Vagina (tissue), 2 donors: ENCODE results near the gene PRSS36.

ENCODE experiments used
- POLR2A ChIP-seq, 2 donors: fragments of 450-650 bp; IDR thresholded peaks; one replicate each; pipeline ENCODE4 v1.6.1; 2017; ENCODE audit warnings: antibody characterized with exemption in 2 of 2, mild to moderate bottlenecking in 2 of 2, moderate library complexity in 2 of 2
- TF ChIP-seq, protein P1 (sequence below), 3 experiments: fragments of 450-650 bp in 2 of 3; fragments of 200-600 bp in 1 of 3; sonication (generic) in 1 of 3; IDR thresholded peaks; one replicate each; pipeline ENCODE4 v1.5.1; 2017 to 2019; ENCODE audit warnings: antibody characterized with exemption in 3 of 3, mild to moderate bottlenecking in 2 of 3, moderate library complexity in 2 of 3

DNA sequence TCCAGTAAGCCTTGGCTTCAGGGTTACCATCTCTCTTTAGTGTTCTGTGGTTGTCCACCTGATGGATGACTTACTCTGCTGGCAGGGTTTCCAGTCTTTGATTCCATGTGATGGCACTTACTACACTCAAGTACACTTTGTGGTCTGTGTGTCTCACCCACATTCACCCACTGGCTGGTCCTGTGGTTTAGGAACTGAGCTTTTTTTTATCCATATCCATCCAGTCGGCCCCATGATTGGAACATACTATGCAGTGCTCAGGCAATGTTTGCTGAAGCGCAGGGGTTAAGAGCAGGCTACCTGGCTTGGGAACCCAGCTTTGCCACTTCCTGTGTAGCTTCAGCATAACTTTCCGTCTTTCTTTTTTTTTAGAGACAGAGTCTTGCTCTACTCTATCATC, 27.3 kb upstream of the PRSS36 start:
- TF ChIP-seq, protein P1, sequence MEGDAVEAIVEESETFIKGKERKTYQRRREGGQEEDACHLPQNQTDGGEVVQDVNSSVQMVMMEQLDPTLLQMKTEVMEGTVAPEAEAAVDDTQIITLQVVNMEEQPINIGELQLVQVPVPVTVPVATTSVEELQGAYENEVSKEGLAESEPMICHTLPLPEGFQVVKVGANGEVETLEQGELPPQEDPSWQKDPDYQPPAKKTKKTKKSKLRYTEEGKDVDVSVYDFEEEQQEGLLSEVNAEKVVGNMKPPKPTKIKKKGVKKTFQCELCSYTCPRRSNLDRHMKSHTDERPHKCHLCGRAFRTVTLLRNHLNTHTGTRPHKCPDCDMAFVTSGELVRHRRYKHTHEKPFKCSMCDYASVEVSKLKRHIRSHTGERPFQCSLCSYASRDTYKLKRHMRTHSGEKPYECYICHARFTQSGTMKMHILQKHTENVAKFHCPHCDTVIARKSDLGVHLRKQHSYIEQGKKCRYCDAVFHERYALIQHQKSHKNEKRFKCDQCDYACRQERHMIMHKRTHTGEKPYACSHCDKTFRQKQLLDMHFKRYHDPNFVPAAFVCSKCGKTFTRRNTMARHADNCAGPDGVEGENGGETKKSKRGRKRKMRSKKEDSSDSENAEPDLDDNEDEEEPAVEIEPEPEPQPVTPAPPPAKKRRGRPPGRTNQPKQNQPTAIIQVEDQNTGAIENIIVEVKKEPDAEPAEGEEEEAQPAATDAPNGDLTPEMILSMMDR (IDR thresholded peaks at IDR 0.05): no peak
- no peak for TF ChIP-seq POLR2A (IDR thresholded peaks at IDR 0.05)
